Measurements from ENCODE around the gene IBTK. TPM values are rescaled to one million over a fixed set of nuclear protein-coding genes. Genes with fewer than 3 reads are reported as not detected.
"Not testable (repeated sequence)": the region's sequence is repeated elsewhere in the genome, so short reads cannot be mapped to it uniquely, and the experiment has no call there.

Gene IBTK
- total RNA-seq, 1 experiment from 2014 or later = 30.1 TPM

GRCh38 chr6:82178759-82179112, 68.8 kb downstream of the IBTK start:
- DNase-seq (ENCODE audit: low read depth) = no peak

GRCh38 chr6:82178077-82178758, 69.3 kb downstream of the IBTK start:
- peak; percentile 6 for DNase-seq (ENCODE audit: low read depth)

DNA sequence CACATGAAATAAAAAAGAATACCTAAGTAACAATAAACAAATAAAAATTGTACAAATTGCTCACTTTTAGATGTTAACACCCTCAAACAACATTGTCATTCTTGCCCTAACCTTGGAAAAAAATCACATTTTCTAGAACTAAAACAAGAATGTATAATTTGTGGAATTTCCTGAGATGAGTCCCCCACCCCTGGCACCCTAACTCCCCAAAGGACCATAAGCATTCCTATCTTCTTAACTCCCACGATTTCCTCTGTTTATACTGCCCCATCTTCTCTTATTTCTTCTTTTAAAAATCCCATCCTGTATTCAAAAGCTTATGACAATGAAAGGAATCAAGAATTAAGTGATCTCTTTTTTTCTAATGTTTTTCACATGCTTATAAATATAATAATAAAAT, 70.9 kb downstream of the IBTK start:
- DNase-seq (ENCODE audit: low read depth) = no peak

- no peak for DNase-seq (ENCODE audit: low read depth)
Observed at GRCh38 chr6:82172594-82172993, 75.0 kb downstream of the IBTK start.

GRCh38 chr6:82169138-82169876, 78.2 kb downstream of the IBTK start:
- no peak for DNase-seq (ENCODE audit: low read depth)

DNA sequence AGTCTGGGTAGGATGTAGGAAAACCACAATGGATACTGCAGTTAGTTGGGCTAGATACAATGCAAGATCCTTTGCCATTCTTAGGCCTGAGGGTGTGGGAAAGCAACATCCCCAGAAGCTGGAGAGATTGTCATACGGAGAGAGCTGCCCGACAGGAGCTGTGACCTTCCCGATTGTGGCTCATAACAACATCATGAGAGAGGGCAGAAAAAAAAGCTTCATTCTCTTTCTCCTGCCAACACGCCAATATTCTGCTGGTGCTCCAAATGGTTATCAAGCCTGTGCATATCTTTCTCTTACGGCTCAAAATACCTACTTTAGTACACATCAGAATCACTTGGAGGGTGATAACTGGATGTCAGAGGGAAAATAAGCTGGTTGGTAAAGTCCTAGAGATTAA, 81.1 kb downstream of the IBTK start:
- DNase-seq (ENCODE audit: low read depth) = no peak

GRCh38 chr6:82160255-82160990, 87.1 kb downstream of the IBTK start:
- DNase-seq (ENCODE audit: low read depth) = no peak

- not testable (repeated sequence) for DNase-seq (ENCODE audit: low read depth)
Observed at GRCh38 chr6:82152786-82153185, 94.8 kb downstream of the IBTK start.

DNA sequence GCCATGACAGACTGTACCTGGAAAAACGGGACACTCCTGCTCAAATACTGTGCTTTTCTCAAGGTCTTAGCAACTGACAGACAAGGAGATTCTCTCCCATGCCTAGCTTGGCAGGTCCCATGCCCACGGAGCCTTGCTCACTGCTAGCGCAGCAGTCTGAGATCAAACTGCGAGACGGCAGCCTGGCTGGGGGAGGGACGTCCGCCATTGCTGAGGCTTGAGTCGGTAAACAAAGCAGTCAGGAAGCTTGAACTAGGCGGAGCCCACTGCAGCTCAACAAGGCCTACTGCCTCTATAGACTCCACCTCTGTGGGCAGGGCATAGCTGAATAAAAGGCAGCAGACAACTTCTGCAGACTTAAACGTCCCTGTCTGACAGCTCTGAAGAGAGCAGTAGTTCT, 96.4 kb downstream of the IBTK start:
- not testable (repeated sequence) for DNase-seq (ENCODE audit: low read depth)

GRCh38 chr6:82145926-82146452, 101.6 kb downstream of the IBTK start:
- DNase-seq (ENCODE audit: low read depth) = peak; percentile 7

DNA sequence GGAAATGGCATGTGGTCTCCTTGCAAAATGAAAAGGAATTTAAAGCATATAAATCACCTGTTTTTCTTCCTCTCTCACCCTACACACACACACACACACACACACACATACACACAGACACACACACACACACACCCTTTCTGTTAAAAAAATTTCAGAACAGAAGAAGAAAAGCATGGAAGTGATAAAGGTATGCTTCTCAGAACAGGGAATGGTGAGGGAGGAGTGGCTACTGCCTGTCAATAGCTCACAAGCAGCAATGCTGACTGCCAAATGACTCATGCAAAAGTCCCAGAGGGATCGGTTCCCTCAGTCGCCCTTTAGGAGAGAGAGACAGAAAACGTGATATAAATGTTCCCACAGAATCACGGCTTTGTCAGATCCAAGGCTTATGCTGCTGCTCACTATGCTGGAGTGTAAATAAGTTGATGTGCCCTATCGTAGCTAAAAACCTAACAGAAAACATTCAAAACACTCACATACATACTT, 102.6 kb downstream of the IBTK start:
- peak; percentile 93 for DNase-seq (ENCODE audit: low read depth)

- peak; percentile 94 for DNase-seq (ENCODE audit: low read depth)
Observed at GRCh38 chr6:82144007-82144851, 103.3 kb downstream of the IBTK start.

- DNase-seq (ENCODE audit: low read depth) = no peak
Observed at GRCh38 chr6:82143041-82143481, 104.5 kb downstream of the IBTK start.

- DNase-seq (ENCODE audit: low read depth) = no peak
Observed at GRCh38 chr6:82142524-82142923, 105.0 kb downstream of the IBTK start.

- DNase-seq (ENCODE audit: low read depth) = no peak
Observed at GRCh38 chr6:82138075-82138791, 109.3 kb downstream of the IBTK start.

- no peak for DNase-seq (ENCODE audit: low read depth)
Observed at GRCh38 chr6:82131441-82131840, 116.1 kb downstream of the IBTK start.

DNA sequence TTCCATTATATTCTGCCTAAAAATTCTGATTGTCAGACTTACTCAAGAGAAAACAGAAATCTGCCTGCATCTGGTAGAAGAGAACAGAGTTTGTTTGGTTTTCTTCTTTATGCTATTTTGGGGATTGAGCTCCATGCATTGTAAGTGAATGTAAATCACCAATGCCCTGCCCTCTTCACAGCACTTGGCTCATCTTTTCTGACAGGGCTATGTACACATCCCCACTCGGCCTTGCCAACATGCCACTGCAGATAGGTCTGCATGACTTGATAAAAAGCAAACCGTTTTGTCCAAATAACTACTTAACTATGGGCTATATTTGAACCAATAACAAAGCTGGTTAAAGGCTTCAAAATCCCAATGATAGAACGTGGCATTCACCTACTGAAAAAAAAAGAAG, 117.7 kb downstream of the IBTK start:
- no peak for DNase-seq (ENCODE audit: low read depth)

DNA sequence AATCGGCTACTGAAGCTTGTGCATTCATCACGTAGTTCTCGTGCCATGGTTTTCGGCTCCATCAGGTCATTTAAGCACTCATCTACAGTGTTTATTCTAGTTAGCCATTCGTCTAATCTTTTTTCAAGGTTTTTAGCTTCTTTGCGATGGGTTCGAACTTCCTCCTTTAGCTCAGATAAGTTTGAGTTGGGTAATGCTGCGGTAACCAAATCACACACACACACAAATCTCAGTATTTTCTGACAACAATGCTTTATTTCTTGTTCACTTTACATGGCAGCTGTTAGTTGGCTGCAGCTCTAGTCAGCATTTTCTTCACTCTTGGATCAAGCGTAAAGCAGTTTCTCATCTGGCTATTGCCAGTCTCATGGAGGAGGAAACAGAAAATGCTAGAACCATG, 118.6 kb downstream of the IBTK start:
- DNase-seq (ENCODE audit: low read depth) = not testable (repeated sequence)

DNA sequence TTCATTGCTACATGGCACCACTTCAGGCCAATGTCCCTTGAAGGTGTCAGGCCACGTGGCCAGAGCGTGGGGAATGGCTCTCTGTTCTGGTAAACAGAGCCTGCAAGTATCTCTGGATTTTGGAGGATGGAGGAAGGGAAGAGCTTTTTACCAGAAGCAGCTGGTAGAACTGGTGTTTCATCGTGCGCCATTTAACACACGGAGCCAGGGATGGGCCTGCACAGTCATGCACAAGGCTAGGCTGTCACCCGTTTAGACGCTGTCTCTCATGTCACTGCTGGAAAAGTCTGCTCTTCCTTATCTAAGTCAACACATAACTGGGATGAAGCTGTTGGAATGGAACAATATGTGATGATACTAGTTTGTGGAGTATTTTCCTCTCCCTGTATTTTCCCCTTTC, 123.9 kb downstream of the IBTK start:
- no peak for DNase-seq (ENCODE audit: low read depth)
